GM12878 (cell line): ENCODE data around the gene IFNL1.

Experiments used
- CEBPB ChIP-seq, 2 experiments: fragments of 150-350 bp in 1 of 2; IDR thresholded peaks; 2 replicates each; pipeline ENCODE4 v1.6.1; 2012 to 2014; ENCODE audit warnings: low read depth in 2 of 2, low read length in 2 of 2, borderline replicate concordance in 1 of 2, inconsistent platforms in 1 of 2
- CTCF ChIP-seq, 3 experiments: IDR thresholded peaks in 2 of 3; conservative IDR thresholded peaks in 1 of 3; 2 replicates each; pipeline ENCODE4 v1.5.1; 2011; ENCODE audit warnings: low read depth in 3 of 3, low read length in 3 of 3, mild to moderate bottlenecking in 3 of 3, control low read depth in 2 of 3, moderate library complexity in 2 of 3, inconsistent platforms in 1 of 3, mixed read lengths in 1 of 3; ENCODE audit not compliant: control insufficient read depth in 2 of 3, insufficient read depth in 1 of 3; ENCODE audit errors: extremely low read depth in 1 of 3
- EZH2 ChIP-seq: IDR thresholded peaks from 2 replicates; pipeline ENCODE4 v1.6.1; 2012; ENCODE audit warnings: low read depth, mild to moderate bottlenecking, control low read depth, inconsistent platforms, low read length, borderline replicate concordance; ENCODE audit not compliant: control insufficient read depth
- POLR2A ChIP-seq: IDR thresholded peaks from 2 replicates; pipeline ENCODE4 v1.6.1; 2011; ENCODE audit warnings: low read depth, mild to moderate bottlenecking, low read length
- SKIL ChIP-seq: fragments of 450-650 bp; IDR thresholded peaks from 2 replicates; pipeline ENCODE4 v1.6.1; 2017; ENCODE audit warnings: mild to moderate bottlenecking, low read depth, inconsistent platforms; ENCODE audit not compliant: poor library complexity, severe bottlenecking

GRCh38 chr19:39253374-39254149 lies 42.6 kb upstream of the IFNL1 start:
- TF ChIP-seq POLR2A: no peak
- TF ChIP-seq CTCF (IDR thresholded peaks at IDR 0.05 in 2 of 3, conservative IDR thresholded peaks at IDR 0.05 in 1 of 3; ENCODE audit: control insufficient read depth in 2 of 3, extremely low read depth in 1 of 3, insufficient read depth in 1 of 3, low read depth in 3 of 3, low read length in 3 of 3): no peak
- no peak for TF ChIP-seq EZH2
- no peak for TF ChIP-seq SKIL
- no peak for TF ChIP-seq CEBPB (IDR thresholded peaks at IDR 0.05; ENCODE audit: borderline replicate concordance in 1 of 2, low read depth in 2 of 2, low read length in 2 of 2)
